Omental fat pad (tissue), 4 donors: ENCODE measurements around the gene LRFN2. TPM values are rescaled to one million over a fixed set of nuclear protein-coding genes. Genes with fewer than 3 reads are reported as not detected.

Experiments
- ATAC-seq: fragments of 150-250 bp; one replicate; pipeline ENCODE4 v1.9.1; 2016; ENCODE audit warnings: mild to moderate bottlenecking, moderate library complexity; ENCODE audit not compliant: low FRiP score
- DNase-seq: peaks from one replicate; pipeline ENCODE4 v3.0.0-alpha.2; 2019; ENCODE audit warnings: low spot score
- CTCF ChIP-seq, 3 donors: fragments of 450-650 bp; IDR thresholded peaks; one replicate each; pipeline ENCODE4 v1.5.1; 2016 to 2017; ENCODE audit warnings: antibody characterized with exemption in 3 of 3, mild to moderate bottlenecking in 3 of 3, moderate library complexity in 2 of 3
- total RNA-seq, 4 donors: library from RNA; depleted of rRNA; stranded (reverse); fragments of >200 nt; gene quantifications; one replicate each; pipeline ENCODE4 v1.1.0, GENCODE V29; 2016

Gene LRFN2
- total RNA-seq, 4 donors from 2014 or later: not detected

GRCh38 chr6:40391851-40392517 lies 195.2 kb downstream of the LRFN2 start:
- DNase-seq: no peak
- no peak for TF ChIP-seq CTCF (IDR thresholded peaks at IDR 0.05)
- ATAC-seq: no peak

- no peak for DNase-seq
- TF ChIP-seq CTCF (IDR thresholded peaks at IDR 0.05): no peak
- no peak for ATAC-seq
These were observed 196.1 kb downstream of the LRFN2 start for GRCh38 chr6:40391086-40391485.

GRCh38 chr6:40390144-40390800 lies 196.9 kb downstream of the LRFN2 start:
- ATAC-seq (no peak), DNase-seq (no peak)
- TF ChIP-seq CTCF (IDR thresholded peaks at IDR 0.05): no peak

- no peak for TF ChIP-seq CTCF (IDR thresholded peaks at IDR 0.05)
- DNase-seq (no peak), ATAC-seq (no peak)
These were observed 197.9 kb downstream of the LRFN2 start for GRCh38 chr6:40389254-40389653.

- ATAC-seq: no peak
- DNase-seq: no peak
- no peak for TF ChIP-seq CTCF (IDR thresholded peaks at IDR 0.05)
These were observed 199.3 kb downstream of the LRFN2 start for GRCh38 chr6:40387871-40388264.

- no peak for ATAC-seq
- no peak for DNase-seq
- no peak for TF ChIP-seq CTCF (IDR thresholded peaks at IDR 0.05)
These were observed 199.9 kb downstream of the LRFN2 start for GRCh38 chr6:40387127-40387870.
